ENCODE data around the gene USP48.

USP48 gene

GRCh38 chr1:21736011-21736410 lies 46.9 kb downstream of the USP48 start:
- no peak for DNase-seq

GRCh38 chr1:21734526-21734925 lies 48.4 kb downstream of the USP48 start:
- no peak for DNase-seq

DNA sequence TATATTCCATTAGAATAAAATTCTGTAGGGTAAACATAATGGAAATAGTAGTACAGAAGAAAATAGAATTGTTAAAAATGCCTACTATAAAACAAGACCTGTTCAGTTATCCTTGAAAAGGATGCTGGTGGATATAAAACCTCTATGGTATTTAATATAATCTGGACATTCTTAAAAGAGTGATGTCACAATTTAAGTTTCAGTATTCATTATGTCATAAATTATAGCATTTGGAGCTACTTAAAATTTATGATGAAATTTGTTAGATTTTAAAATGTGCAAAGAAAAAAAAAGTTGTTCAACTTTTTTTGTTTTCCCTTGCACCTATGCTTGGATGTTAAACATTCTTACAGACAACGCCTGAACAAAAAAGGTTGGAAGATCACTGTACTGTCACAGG lies 50.3 kb downstream of the USP48 start:
- no peak for DNase-seq

DNA sequence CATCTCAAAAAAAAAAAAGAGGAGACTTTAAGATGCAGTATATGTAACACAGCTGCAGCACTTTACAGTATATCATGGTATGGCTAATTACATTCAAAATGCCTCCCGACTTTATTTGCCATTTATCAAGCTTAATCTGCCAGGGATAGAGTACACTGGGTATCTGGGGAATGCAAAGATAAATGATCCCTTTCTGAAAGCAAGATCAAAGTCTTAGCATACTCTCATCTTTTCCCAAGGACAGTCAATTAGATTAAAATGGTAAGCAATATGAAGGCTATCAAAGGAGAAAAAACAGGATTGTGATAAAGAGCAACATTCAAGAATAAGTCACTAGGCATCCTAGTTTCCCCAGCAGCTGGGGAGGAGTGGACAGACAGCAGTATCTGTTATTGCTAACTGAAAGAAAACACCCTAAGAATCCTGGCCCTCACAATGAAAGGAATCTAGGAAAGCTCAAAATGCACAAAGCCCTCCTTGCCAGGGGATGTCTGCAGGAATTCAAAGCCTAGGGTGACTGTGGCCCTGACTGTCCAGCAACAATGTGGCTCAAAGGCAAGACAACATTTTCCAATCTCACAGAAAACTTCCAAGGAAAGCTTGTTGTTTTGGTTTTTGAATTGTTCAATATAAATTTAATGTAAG lies 57.1 kb downstream of the USP48 start:
- DNase-seq: no peak

- no peak for DNase-seq
These were observed 58.4 kb downstream of the USP48 start for GRCh38 chr1:21724570-21724969.

DNA sequence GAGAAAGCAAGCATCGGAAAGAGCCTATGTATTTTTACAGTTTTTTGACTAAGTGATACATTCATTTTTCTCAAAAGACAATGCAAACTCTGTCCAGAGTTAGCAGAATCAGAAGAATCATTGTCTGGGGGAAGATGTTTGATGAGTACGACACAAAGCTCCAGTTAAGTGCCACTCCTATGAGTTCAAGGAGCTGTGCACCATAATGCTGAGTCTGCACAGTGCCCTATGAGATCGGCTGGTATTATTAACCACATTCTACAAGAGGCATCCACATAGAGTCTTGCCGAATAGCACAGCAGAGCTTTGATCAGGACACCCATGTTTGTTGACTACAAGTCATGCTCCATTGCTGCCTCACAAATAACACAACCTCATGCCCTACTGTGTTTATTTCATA lies 58.9 kb downstream of the USP48 start:
- DNase-seq: no peak

DNA sequence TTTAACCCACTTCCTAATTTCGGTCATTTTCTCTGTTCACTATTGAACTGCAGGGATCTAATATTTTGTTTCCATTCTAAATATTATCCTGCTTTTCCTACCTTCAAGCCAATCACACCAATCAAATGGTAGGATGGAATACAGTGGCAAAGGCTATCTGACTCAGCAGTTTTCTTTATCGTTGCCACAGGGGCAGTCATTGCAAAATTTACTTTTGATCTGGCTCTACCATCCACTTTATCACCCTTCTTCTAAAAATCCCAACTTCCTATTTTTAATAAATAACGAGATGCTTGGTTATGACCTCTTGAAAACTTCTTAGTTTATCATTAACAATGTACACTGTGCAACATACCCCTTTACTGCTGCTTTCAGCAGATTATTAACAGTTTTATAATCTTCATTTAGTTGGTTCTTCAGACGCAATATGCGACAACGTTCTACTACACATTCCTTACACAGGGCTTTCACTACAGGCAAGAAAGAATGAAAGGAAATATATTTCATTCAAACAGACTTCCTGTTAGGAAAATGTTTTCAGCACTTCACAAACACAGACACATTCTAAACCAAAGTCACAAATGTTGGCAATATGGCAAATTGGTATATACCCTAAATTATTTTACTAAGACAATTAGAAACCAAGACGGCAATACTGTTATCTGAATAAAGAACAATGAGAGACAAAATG lies 61.5 kb downstream of the USP48 start:
- peak; percentile 85 for DNase-seq

- DNase-seq: peak; percentile 39
These were observed 66.8 kb downstream of the USP48 start for GRCh38 chr1:21716169-21716568.

DNA sequence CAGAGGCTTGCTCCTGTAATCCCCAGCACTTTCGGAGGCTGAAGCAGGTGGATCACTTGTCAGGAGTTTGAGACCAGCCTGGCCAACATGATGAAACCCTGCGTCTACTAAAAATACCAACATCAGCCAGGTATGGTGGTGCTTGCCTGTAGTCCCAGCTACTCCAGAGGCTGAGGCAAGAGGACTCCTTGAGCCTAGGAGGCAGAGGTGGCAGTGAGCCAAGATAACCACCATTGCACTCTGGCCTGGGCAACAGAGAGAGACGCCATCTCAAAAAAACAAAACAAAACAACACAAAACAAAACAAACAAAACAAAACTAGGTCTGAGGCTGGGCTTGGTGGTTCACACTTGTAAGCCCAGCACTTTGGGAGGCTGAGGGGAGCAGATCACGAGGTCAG lies 75.1 kb downstream of the USP48 start:
- no peak for DNase-seq

DNA sequence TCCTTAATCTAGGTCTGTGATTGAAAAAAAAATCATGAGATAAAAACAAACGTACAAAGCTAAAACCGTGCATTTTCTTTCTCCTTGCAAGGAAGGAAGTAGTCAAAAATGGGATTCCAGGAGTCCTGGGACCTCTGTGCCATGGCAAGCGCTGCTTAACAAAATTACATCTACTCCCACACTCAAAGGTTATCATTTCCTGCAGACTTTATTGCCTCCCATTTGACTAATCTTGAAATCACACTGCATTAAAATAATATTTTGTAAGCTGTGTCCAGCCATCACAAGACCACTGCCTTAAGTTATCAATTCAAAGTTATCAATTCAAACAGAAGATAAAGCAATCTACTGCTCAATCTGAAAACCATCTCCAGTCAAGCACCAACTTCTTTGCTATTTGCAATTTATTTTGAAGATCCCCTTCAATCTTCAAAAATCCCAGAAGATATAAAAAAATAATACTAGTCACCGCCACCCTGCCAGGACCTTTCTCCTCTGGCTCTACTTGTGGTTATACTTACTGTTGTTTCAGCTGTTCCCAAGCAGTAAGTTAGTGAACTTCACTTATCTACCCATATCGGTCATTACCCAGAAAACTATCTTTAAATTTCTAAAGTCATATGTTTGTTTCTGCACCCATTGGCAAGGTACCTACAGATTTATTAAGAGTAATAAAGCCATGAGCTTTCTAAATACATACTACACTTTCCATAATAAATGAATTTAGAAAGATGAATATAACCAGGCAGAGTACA lies 75.7 kb downstream of the USP48 start:
- peak; percentile 34 for DNase-seq

DNA sequence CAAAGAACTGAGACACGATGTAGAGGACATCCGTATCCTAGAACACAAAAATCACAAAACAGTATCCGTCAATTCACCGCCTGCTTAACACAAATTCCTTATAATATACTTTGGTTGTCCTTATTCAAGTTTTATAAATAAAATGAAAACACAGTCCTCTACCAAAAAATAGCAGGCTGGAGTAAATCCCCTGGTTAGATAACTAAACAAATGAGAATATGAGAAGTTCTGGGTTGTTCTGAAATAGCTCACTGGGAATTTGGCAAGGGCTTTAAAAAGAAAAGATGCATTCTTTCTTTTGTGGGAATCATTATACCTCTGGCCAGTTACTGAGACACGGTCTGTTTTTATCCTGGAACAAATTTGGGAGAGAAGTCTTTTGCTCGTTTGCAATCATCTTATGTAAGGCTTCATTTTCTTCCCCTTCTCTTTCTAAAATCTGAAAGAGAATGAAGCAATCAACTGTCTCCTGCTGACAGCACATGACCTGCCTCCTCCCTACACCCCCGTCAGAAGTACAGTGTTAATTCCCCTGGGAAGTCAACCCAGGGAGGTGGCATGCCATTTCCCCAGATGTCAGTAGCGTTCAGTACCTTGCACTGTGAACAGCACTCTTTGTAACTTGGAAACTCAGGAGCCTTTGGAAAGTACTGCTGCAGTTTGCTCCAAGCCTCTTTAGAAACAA lies 76.7 kb downstream of the USP48 start:
- DNase-seq: peak; percentile 24

DNA sequence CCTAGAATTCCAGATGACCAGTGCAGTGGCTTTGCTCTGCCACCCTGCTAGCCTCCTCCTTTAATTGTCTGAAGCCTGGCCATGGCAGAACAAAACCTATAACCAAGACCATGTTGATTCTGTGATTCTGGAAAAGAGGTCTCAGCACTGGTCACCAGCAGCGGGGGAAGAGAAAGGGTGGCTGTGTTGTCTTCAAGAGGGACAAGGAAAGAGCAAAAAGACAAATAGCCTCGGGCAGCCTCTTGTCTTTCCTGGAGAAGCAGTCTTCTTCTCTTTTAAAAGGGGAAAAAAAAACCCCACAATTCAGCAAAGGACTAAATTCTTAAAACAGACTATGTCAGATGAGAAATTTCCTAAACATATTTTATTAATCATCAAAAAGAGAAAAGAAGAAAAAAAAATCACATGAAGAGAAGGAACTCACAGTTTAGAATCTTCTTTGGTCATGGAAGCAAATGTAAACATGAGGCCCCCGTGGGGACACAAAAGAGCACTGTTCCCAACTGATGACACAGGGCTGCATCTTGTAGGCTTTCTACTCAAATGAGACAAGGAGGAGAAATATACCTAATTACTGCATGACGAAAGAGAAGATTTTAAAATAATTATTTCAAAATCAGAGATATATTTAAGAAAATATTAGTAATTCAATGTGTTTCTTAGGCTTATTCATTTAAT lies 77.5 kb downstream of the USP48 start:
- no peak for DNase-seq

DNA sequence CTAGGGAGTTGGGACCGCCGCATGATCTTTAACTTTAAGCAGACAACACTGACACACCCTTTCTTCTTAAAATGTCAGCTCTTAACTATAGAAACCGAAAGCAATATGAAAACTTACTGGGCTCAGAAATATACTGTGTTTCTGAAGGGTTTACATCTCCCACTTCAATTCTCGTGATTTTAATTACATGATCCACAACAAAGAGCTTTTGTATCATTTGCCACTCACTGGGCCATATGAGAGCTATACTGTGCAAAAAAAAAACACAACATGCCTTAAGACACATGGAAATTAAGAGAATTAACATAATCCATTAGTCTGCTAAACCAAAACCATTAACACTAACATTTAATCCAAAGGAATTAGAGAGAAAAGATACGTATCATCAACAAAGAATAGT lies 78.8 kb downstream of the USP48 start:
- DNase-seq: peak; percentile 32

DNA sequence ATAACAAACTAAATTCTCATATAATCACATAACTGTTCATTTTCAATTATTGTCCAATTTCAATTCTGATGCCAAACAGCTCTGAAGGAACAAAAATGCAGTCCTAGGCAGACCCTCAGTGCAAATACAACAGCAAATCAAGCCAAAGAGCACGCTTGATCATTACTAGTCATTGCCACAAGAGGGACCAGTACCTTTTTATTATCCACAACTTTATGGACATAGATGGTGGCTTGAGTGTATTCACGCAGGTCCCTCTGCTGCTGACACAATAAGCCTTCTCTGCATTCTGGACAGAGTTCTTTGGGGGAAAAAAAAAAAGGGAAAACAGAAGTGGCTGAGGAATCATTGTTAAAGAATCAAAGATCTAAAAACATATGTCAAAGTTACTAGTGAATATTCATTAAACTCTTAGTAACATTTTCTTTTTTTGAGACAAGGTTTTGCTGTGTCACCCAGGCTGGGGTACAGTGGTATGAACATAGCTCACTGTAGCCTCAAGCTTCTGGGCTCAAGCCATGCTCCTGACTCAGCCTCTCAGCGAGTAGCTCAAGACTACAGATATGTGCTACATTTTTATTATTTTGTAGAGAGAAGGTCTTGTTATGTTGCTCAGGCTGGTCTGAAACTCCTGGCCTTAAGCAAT lies 79.5 kb downstream of the USP48 start:
- DNase-seq: peak; percentile 87

DNA sequence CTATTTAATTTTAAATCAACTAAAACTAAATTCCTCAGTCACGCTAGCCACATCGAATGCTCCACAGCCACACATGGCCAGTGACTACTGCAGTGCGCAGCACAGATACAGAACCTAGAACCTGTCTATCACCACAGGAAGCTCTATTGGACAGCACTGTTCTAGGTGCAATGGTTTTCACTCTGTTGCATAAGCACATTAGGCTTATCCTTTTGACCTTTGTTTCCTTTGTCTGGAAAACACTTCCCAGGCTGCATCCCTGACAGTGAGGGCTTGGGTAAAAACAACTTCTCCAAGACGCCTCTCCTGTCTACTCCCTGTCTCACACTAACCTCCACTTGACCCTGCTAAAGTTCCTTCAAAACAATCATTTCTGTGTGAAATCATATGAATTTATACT lies 80.2 kb downstream of the USP48 start:
- no peak for DNase-seq

GRCh38 chr1:21701401-21701800 lies 81.5 kb downstream of the USP48 start:
- no peak for DNase-seq

GRCh38 chr1:21700094-21700493 lies 82.9 kb downstream of the USP48 start:
- no peak for DNase-seq

GRCh38 chr1:21696931-21697330 lies 86.0 kb downstream of the USP48 start:
- DNase-seq: no peak

DNA sequence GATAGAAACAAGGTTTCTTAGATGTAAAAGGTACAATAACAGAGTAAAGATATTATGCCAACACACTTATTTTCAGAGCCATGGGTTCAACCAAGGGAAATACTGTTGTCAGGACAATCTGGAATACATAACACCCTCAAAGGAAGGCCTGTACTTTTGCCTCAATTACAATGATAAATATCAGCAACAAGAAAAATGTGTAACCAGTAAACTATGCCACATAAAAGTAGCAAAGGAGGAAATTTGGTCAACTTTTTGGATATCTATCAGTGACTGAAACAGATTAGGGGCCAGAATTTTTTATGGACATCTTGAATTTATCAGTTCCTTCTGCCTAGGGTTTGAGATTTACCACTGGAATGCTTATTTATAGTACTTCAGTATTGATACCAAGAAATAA lies 89.2 kb downstream of the USP48 start:
- no peak for DNase-seq

DNA sequence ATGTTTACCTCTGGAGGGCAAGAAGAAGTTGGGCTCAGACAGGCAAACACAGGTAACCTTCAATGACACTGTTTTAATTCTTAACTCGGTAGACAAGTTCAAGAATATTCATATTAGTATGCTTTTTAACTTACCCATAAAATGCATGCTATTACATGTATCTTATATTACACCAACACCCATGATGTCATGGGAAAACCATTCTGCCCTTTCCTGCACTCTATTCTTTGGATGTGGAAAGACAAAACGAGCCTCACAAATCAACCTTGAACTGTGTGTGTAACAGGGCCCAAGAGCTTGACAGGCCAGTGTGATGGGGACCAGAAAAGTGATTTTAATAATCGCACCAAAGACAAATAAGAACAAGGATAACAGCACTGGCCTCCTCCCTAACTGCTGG lies 91.2 kb downstream of the USP48 start:
- DNase-seq: no peak

GRCh38 chr1:21689661-21690372 lies 93.1 kb downstream of the USP48 start:
- no peak for DNase-seq

GRCh38 chr1:21687081-21687529 lies 95.8 kb downstream of the USP48 start:
- DNase-seq: peak; percentile 70
